Measurements from ENCODE around the gene DDX27. TPM values are rescaled to one million over a fixed set of nuclear protein-coding genes. Genes with fewer than 3 reads are reported as not detected.
A peak's percentile ranks its signal among the peaks of the same experiment; 100 is the strongest.

The DDX27 gene
- total and polyA plus RNA-seq, 2 experiments from 2014 or later: 29.1 to 33.9 TPM

DNA sequence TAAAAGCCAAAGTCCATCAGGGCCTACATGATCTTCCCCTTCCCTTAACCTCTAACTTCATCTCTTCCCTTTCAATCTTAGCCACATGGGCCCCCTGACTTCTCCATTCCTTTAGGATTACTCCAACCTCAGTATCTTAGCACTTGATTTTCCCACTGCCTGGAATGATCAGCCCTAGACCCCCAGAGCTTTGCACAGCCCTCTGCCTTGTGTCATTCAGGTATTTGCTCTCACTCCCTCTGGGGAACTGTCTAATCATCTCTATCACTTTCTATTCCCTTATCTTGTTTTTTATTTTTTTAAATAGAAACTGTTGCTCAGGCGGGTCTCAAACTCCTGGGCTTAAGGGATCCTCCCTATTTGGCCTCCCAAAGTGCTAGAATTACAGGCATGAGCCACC is 72.0 kb downstream of the DDX27 start:
- Histone ChIP-seq H3K27ac (no peak overlapping the region), H3K4me3 (no peak overlapping the region), H3K27me3 (no peaks in the 10 kb centered on the region), H3K79me2 (peaks cover 15% of the 10 kb centered on the region), H4K20me1 (ENCODE audit: insufficient read depth, poor library complexity, severe bottlenecking) (peaks cover 35% of the 10 kb centered on the region), H3K9me3 (ENCODE audit: low read depth) (no peaks in the 10 kb centered on the region), H3K36me3 (replicated peaks; ENCODE audit: insufficient read depth, low read depth) (no peaks in the 10 kb centered on the region), H3K9me2 (replicated peaks; ENCODE audit: insufficient read depth) (no peaks in the 10 kb centered on the region), H3K4me2 (no peak overlapping the region), H3K4me1 (ENCODE audit: insufficient read depth) (peaks cover 26% of the 10 kb centered on the region), H2AFZ (no peak overlapping the region)
- 71% methylated on average over 1 of the region's 1 CpG for WGBS (ENCODE audit: low lambda C conversion rate, missing lambda C conversion rate)
- TF ChIP-seq EZH2phosphoT487 (IDR thresholded peaks at IDR 0.05; ENCODE audit: low read depth, severe bottlenecking, unreplicated experiment) (no peak), EZH2 (IDR thresholded peaks at IDR 0.05; ENCODE audit: borderline replicate concordance) (no peak), CTCF (IDR thresholded peaks at IDR 0.05; ENCODE audit: poor library complexity) (no peak)
- no peak for DNase-seq (ENCODE audit: low spot score)

DNA sequence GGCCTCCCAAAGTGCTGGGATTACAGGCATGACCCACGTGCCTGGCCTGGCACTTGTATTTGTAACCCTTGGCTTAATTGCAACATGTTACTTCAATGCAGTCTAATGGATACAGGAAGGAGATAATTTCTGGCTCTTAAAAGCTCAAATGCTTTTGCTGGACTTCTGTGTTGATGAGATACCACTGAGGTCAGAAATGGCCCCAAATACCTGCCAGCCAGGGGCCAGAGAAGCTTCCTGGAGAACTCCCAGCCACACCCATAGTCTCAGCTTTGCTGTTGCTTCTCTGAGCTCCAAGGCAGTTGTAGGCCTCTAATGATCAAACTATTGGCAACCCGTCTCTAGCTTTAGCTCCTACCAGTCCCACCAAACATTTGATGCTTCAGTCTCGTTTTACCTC is 72.8 kb downstream of the DDX27 start:
- H3K4me3 ChIP-seq: no peak overlapping the region
- TF ChIP-seq EZH2phosphoT487 (IDR thresholded peaks at IDR 0.05; ENCODE audit: low read depth, severe bottlenecking, unreplicated experiment) (no peak), CTCF (IDR thresholded peaks at IDR 0.05; ENCODE audit: poor library complexity) (no peak), EZH2 (IDR thresholded peaks at IDR 0.05; ENCODE audit: borderline replicate concordance) (no peak)
- H4K20me1 ChIP-seq (ENCODE audit: insufficient read depth, poor library complexity, severe bottlenecking): peaks cover 27% of the 10 kb centered on the region
- no peak overlapping the region for H3K4me2 ChIP-seq
- no peaks in the 10 kb centered on the region for H3K27me3 ChIP-seq
- H2AFZ ChIP-seq: no peak overlapping the region
- peaks cover 10% of the 10 kb centered on the region for H3K79me2 ChIP-seq
- DNase-seq (ENCODE audit: low spot score): no peak
- H3K9me2 ChIP-seq (replicated peaks; ENCODE audit: insufficient read depth): no peaks in the 10 kb centered on the region
- 71% methylated on average over 3 of the region's 3 CpGs for WGBS (ENCODE audit: low lambda C conversion rate, missing lambda C conversion rate)
- H3K9me3 ChIP-seq (ENCODE audit: low read depth): no peaks in the 10 kb centered on the region
- H3K4me1 ChIP-seq (ENCODE audit: insufficient read depth): peaks cover 19% of the 10 kb centered on the region
- H3K36me3 ChIP-seq (replicated peaks; ENCODE audit: insufficient read depth, low read depth): no peaks in the 10 kb centered on the region
- no peak overlapping the region for H3K27ac ChIP-seq

DNA sequence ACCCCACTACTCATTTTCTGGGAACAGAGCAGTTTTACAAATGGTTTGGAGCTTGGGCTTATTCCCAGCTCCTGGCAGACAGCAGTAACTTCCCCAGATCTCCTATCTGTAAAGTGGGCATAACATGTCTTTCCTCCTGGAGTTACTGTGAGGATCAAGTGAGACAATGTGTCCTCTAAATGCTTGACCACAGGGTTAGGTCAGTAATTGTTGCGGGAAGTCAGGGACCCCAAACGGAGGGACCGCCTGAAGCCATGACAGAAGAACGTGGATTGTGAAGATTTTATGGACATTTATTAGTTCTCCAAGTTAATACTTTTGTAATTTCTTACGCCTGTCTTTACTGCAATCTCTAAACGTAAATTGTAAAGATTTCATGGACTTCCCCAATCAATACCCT is 73.9 kb downstream of the DDX27 start:
- Histone ChIP-seq H3K27ac (no peak overlapping the region), H3K4me2 (no peak overlapping the region), H3K4me1 (ENCODE audit: insufficient read depth) (peaks cover 15% of the 10 kb centered on the region), H3K79me2 (peaks cover 10% of the 10 kb centered on the region), H3K9me2 (replicated peaks; ENCODE audit: insufficient read depth) (no peaks in the 10 kb centered on the region), H4K20me1 (ENCODE audit: insufficient read depth, poor library complexity, severe bottlenecking) (peaks cover 19% of the 10 kb centered on the region), H3K4me3 (no peak overlapping the region), H3K9me3 (ENCODE audit: low read depth) (no peaks in the 10 kb centered on the region), H3K36me3 (replicated peaks; ENCODE audit: insufficient read depth, low read depth) (no peaks in the 10 kb centered on the region), H2AFZ (no peak overlapping the region), H3K27me3 (no peaks in the 10 kb centered on the region)
- no peak for DNase-seq (ENCODE audit: low spot score)
- 83% methylated on average over 6 of the region's 6 CpGs for WGBS (ENCODE audit: low lambda C conversion rate, missing lambda C conversion rate)
- no peak for TF ChIP-seq EZH2 (IDR thresholded peaks at IDR 0.05; ENCODE audit: borderline replicate concordance)
- no peak for TF ChIP-seq EZH2phosphoT487 (IDR thresholded peaks at IDR 0.05; ENCODE audit: low read depth, severe bottlenecking, unreplicated experiment)

Small RNA genes lying within 50 kb of the gene (small RNA-seq; reads per million reads assigned to genes)
- gene SNORD12B (15,842 reads per million, percentile 100 among the genes with 10 or more reads in this experiment), gene SNORD12C (5,966 reads per million, percentile 100 among the genes with 10 or more reads in this experiment)

Other genes with a start within 250 kb of the DDX27 start
- gene CSE1L, start 173.1 kb upstream of the DDX27 start, total RNA-seq: 54.9 and 60.7 TPM in 2 replicates
- 27.3 and 34.3 TPM in 2 replicates for gene CSE1L, start 173.1 kb upstream of the DDX27 start, polyA plus RNA-seq
- 79.2 and 84.5 TPM in 2 replicates for gene STAU1, start 31.1 kb upstream of the DDX27 start, total RNA-seq
- gene STAU1, start 31.1 kb upstream of the DDX27 start, polyA plus RNA-seq: 64.7 and 72.9 TPM in 2 replicates
- gene ZNFX1, start 58.6 kb downstream of the DDX27 start, total RNA-seq: 13.0 and 13.9 TPM in 2 replicates
- gene ZNFX1, start 58.6 kb downstream of the DDX27 start, polyA plus RNA-seq: 10.0 and 10.2 TPM in 2 replicates